GM12864 (cell line): ENCODE data around the gene C1QTNF9B.

Source experiments
- DNase-seq: peaks from one replicate; pipeline ENCODE4 v3.0.0-alpha.2; 2011; ENCODE audit warnings: low read depth
- H3K4me3 ChIP-seq: 2 replicates; pipeline ENCODE4 v1.5.1; 2011; ENCODE audit warnings: mild to moderate bottlenecking, low read depth, low read length, control low read depth
- CTCF ChIP-seq: IDR thresholded peaks from 2 replicates; pipeline ENCODE4 v1.5.1; 2011; ENCODE audit warnings: low read depth, mild to moderate bottlenecking, moderate library complexity, low read length, control low read depth, inconsistent platforms; ENCODE audit errors: missing control alignments

Gene C1QTNF9B

GRCh38 chr13:23876265-23876664 lies 21.0 kb downstream of the C1QTNF9B start:
- peak; percentile 40 for TF ChIP-seq CTCF
- DNase-seq, result no peak
- no peak overlapping the region for H3K4me3 ChIP-seq

GRCh38 chr13:23871616-23872220 lies 25.6 kb downstream of the C1QTNF9B start:
- no peak overlapping the region for H3K4me3 ChIP-seq
- DNase-seq, result no peak
- TF ChIP-seq CTCF, result peak; percentile 31

GRCh38 chr13:23870356-23871140 lies 26.8 kb downstream of the C1QTNF9B start:
- no peak for DNase-seq
- no peak for TF ChIP-seq CTCF
- H3K4me3 ChIP-seq, result no peak overlapping the region

GRCh38 chr13:23868521-23868920 lies 28.8 kb downstream of the C1QTNF9B start:
- no peak for TF ChIP-seq CTCF
- DNase-seq, result no peak
- H3K4me3 ChIP-seq, result no peak overlapping the region

GRCh38 chr13:23867027-23867491 lies 30.2 kb downstream of the C1QTNF9B start:
- DNase-seq, result no peak
- no peak for TF ChIP-seq CTCF
- H3K4me3 ChIP-seq, result no peak overlapping the region

- no peak for TF ChIP-seq CTCF
- H3K4me3 ChIP-seq, result no peak overlapping the region
- DNase-seq, result no peak
Measured at GRCh38 chr13:23866420-23867026, 30.8 kb downstream of the C1QTNF9B start.
